Amniotic stem cell (primary cell): ENCODE results near the gene BDP1.
"Not testable (repeated sequence)": the region's sequence is repeated elsewhere in the genome, so short reads cannot be mapped to it uniquely, and the experiment has no call there.

ENCODE experiments used
- DNase-seq: peaks from one replicate; lab custom pipeline; 2025; lab: John Stamatoyannopoulos, UW

BDP1 gene

GRCh38 chr5:71571811-71572210, 116.4 kb downstream of the BDP1 start:
- not testable (repeated sequence) for DNase-seq

GRCh38 chr5:71573591-71573990, 118.1 kb downstream of the BDP1 start:
- DNase-seq: no peak

GRCh38 chr5:71575588-71575987, 120.1 kb downstream of the BDP1 start:
- DNase-seq: not testable (repeated sequence)

- DNase-seq: no peak
These were observed 120.8 kb downstream of the BDP1 start for GRCh38 chr5:71576241-71576640.

- DNase-seq: not testable (repeated sequence)
These were observed 122.4 kb downstream of the BDP1 start for GRCh38 chr5:71577839-71578238.

GRCh38 chr5:71582945-71583584, 127.6 kb downstream of the BDP1 start:
- DNase-seq: no peak

GRCh38 chr5:71586052-71586940, 130.8 kb downstream of the BDP1 start:
- DNase-seq: no peak

GRCh38 chr5:71586941-71587765, 131.7 kb downstream of the BDP1 start, which contains the start of gene MCCC2:
Gene MCCC2 (plus strand): TSS chr5:71587340. CDS start chr5:71587426, 86 bp downstream.
- peak; percentile 94 for DNase-seq

- DNase-seq: no peak
These were observed 132.5 kb downstream of the BDP1 start for GRCh38 chr5:71587766-71588532.

- no peak for DNase-seq
These were observed 133.1 kb downstream of the BDP1 start for GRCh38 chr5:71588533-71588885.

- no peak for DNase-seq
These were observed 134.5 kb downstream of the BDP1 start for GRCh38 chr5:71589903-71590302.

GRCh38 chr5:71591100-71591499, 135.6 kb downstream of the BDP1 start:
- DNase-seq: no peak

- DNase-seq: no peak
These were observed 140.7 kb downstream of the BDP1 start for GRCh38 chr5:71596169-71596568.

GRCh38 chr5:71597001-71597400, 141.6 kb downstream of the BDP1 start:
- no peak for DNase-seq

GRCh38 chr5:71600783-71601182, 145.3 kb downstream of the BDP1 start:
- no peak for DNase-seq

GRCh38 chr5:71601222-71602026, 146.0 kb downstream of the BDP1 start:
- DNase-seq: peak; percentile 85

GRCh38 chr5:71609916-71610315, 154.5 kb downstream of the BDP1 start:
- not testable (repeated sequence) for DNase-seq

GRCh38 chr5:71615809-71616208, 160.4 kb downstream of the BDP1 start:
- no peak for DNase-seq
